IMR-90 (cell line): ENCODE results near the gene ITFG1. TPM values are rescaled to one million over a fixed set of nuclear protein-coding genes. Genes with fewer than 3 reads are reported as not detected.

Experiments used
- ATAC-seq: fragments of 200-7000 bp; cut with Tn5 transposase; 2 replicates; pipeline ENCODE4 v1.9.1; 2020; ENCODE audit warnings: low read depth, mild to moderate bottlenecking, moderate library complexity
- BruUV-seq: library from RNA; stranded (reverse); fragments of 400-500 nt; replicated peaks from 2 replicates; lab custom pipeline; 2021; lab: Mats Ljungman, UMichigan
- CTCF ChIA-PET: fragments of 300-600 bp; formaldehyde crosslinking; extraction: SDS; loops from one replicate; lab custom pipeline; 2021; ENCODE audit warnings: antibody characterized with exemption; lab: Yijun Ruan, JAX
- POLR2A ChIA-PET: fragments of 300-600 bp; sonication (Branson Sonifier 250); formaldehyde crosslinking; loops from one replicate; lab custom pipeline; 2022; ENCODE audit warnings: antibody characterized with exemption; ENCODE audit not compliant: unreplicated experiment; lab: Charles Lee
- DNase-seq: peaks from one replicate; pipeline ENCODE4 v3.0.0; 2013
- H2AFZ ChIP-seq: replicated peaks from 2 replicates; pipeline ENCODE3; 2013; ENCODE audit warnings: low read length, mild to moderate bottlenecking; ENCODE audit not compliant: poor library complexity
- H2AK5ac ChIP-seq: 2 replicates; pipeline ENCODE4 v1.6.1; 2013; ENCODE audit warnings: low read depth, low read length, inconsistent platforms
- H2AK9ac ChIP-seq: replicated peaks from 2 replicates; pipeline ENCODE3; 2013; ENCODE audit warnings: mild to moderate bottlenecking, low read depth, low read length, moderate library complexity; ENCODE audit not compliant: poor library complexity
- H2BK120ac ChIP-seq: 2 replicates; pipeline ENCODE4 v1.6.1; 2013; ENCODE audit warnings: low read depth, low read length, inconsistent platforms
- H2BK15ac ChIP-seq: 3 replicates; pipeline ENCODE4 v1.6.1; 2013; ENCODE audit warnings: low read depth, low read length, inconsistent platforms
- H2BK20ac ChIP-seq: 2 replicates; pipeline ENCODE4 v1.6.1; 2013; ENCODE audit warnings: low read depth, mild to moderate bottlenecking, inconsistent platforms, low read length, moderate library complexity
- H2BK5ac ChIP-seq: 2 replicates; pipeline ENCODE4 v1.6.1; 2013; ENCODE audit warnings: mild to moderate bottlenecking, low read depth, low read length, inconsistent platforms; ENCODE audit not compliant: poor library complexity, severe bottlenecking
- H3K14ac ChIP-seq: replicated peaks from 2 replicates; pipeline ENCODE4 v1.6.1; 2013; ENCODE audit warnings: low read depth, low read length, inconsistent platforms
- H3K18ac ChIP-seq: 2 replicates; pipeline ENCODE4 v1.6.1; 2013; ENCODE audit warnings: low read depth, low read length, control low read depth
- H3K23ac ChIP-seq: 2 replicates; pipeline ENCODE4 v1.6.1; 2013; ENCODE audit warnings: low read depth, low read length, inconsistent platforms
- H3K27ac ChIP-seq: 2 replicates; pipeline ENCODE4 v1.5.1; 2013; ENCODE audit warnings: mild to moderate bottlenecking, control low read depth, low read length; ENCODE audit not compliant: insufficient read depth
- H3K27me3 ChIP-seq: 2 replicates; pipeline ENCODE4 v1.6.1; 2013; ENCODE audit warnings: low read length; ENCODE audit not compliant: control insufficient read depth, insufficient read depth
- H3K36me3 ChIP-seq: 2 replicates; pipeline ENCODE4 v1.6.1; 2013; ENCODE audit warnings: low read length, mixed read lengths; ENCODE audit not compliant: control insufficient read depth, insufficient read depth
- H3K4ac ChIP-seq: 2 replicates; pipeline ENCODE4 v1.6.1; 2013; ENCODE audit warnings: low read depth, low read length, inconsistent platforms
- H3K4me1 ChIP-seq: 2 replicates; pipeline ENCODE4 v1.6.1; 2013; ENCODE audit warnings: low read length, mixed read lengths; ENCODE audit not compliant: control insufficient read depth, insufficient read depth
- H3K4me2 ChIP-seq: 2 replicates; pipeline ENCODE4 v1.6.1; 2013; ENCODE audit warnings: low read depth, mild to moderate bottlenecking, control low read depth, low read length, moderate library complexity
- H3K4me3 ChIP-seq: 2 replicates; pipeline ENCODE4 v1.5.1; 2013; ENCODE audit warnings: low read depth, mild to moderate bottlenecking, control low read depth, low read length, moderate library complexity; ENCODE audit not compliant: insufficient read depth
- H3K56ac ChIP-seq: 2 replicates; pipeline ENCODE4 v1.6.1; 2013; ENCODE audit warnings: low read length, inconsistent platforms; ENCODE audit not compliant: insufficient read depth; ENCODE audit errors: extremely low read depth
- H3K79me1 ChIP-seq, 2 experiments: 2 replicates each; pipeline ENCODE4 v1.6.1; 2013; ENCODE audit warnings: low read length in 2 of 2, inconsistent platforms in 1 of 2, low read depth in 1 of 2
- H3K9ac ChIP-seq: 2 replicates; pipeline ENCODE4 v1.6.1; 2013; ENCODE audit warnings: low read depth, low read length, control low read depth
- H3K9me1 ChIP-seq: 2 replicates; pipeline ENCODE4 v1.6.1; 2013; ENCODE audit warnings: low read length, inconsistent platforms; ENCODE audit not compliant: insufficient read depth
- H3K9me3 ChIP-seq: 2 replicates; pipeline ENCODE4 v1.6.1; 2013; ENCODE audit warnings: low read length; ENCODE audit not compliant: control insufficient read depth, insufficient read depth
- H4K20me1 ChIP-seq: 2 replicates; pipeline ENCODE4 v1.6.1; 2013; ENCODE audit warnings: low read length, inconsistent platforms; ENCODE audit not compliant: insufficient read depth
- H4K5ac ChIP-seq: 2 replicates; pipeline ENCODE4 v1.6.1; 2013; ENCODE audit warnings: mild to moderate bottlenecking, low read depth, low read length, control low read depth
- H4K8ac ChIP-seq, 2 experiments: 2 replicates each; pipeline ENCODE4 v1.6.1; 2013; ENCODE audit warnings: low read depth in 2 of 2, low read length in 2 of 2, control low read depth in 1 of 2, inconsistent platforms in 1 of 2
- H4K91ac ChIP-seq: 2 replicates; pipeline ENCODE4 v1.6.1; 2013; ENCODE audit warnings: low read depth, low read length, inconsistent platforms; ENCODE audit not compliant: insufficient read depth
- BHLHE40 ChIP-seq: fragments of 150-350 bp; IDR thresholded peaks from 2 replicates; pipeline ENCODE4 v1.6.1; 2016; ENCODE audit warnings: mild to moderate bottlenecking, low read depth, low read length
- CEBPB ChIP-seq: IDR thresholded peaks from 2 replicates; pipeline ENCODE4 v1.6.1; 2012; ENCODE audit warnings: low read depth, low read length, improper control_type of control experiment
- CHD1 ChIP-seq: IDR thresholded peaks from 2 replicates; pipeline ENCODE4 v1.6.1; 2012; ENCODE audit warnings: low read depth, low read length, improper control_type of control experiment
- FOS ChIP-seq: fragments of 150-350 bp; IDR thresholded peaks from 2 replicates; pipeline ENCODE4 v1.6.1; 2016; ENCODE audit warnings: low read depth, low read length
- MAFK ChIP-seq: IDR thresholded peaks from 2 replicates; pipeline ENCODE4 v1.6.1; 2012; ENCODE audit warnings: low read depth, low read length, improper control_type of control experiment
- MAZ ChIP-seq: IDR thresholded peaks from 2 replicates; pipeline ENCODE4 v1.6.1; 2012; ENCODE audit warnings: low read depth, mild to moderate bottlenecking, low read length, improper control_type of control experiment, moderate library complexity, borderline replicate concordance
- MXI1 ChIP-seq: IDR thresholded peaks from 2 replicates; pipeline ENCODE4 v1.6.1; 2012; ENCODE audit warnings: low read depth, mild to moderate bottlenecking, low read length, moderate library complexity, borderline replicate concordance
- NFE2L2 ChIP-seq: fragments of 150-350 bp; IDR thresholded peaks from 2 replicates; pipeline ENCODE4 v1.6.1; 2016; ENCODE audit warnings: low read depth, mild to moderate bottlenecking, low read length
- POLR2A ChIP-seq: IDR thresholded peaks from 2 replicates; pipeline ENCODE4 v1.6.1; 2012; ENCODE audit warnings: mild to moderate bottlenecking, low read depth, low read length
- RAD21 ChIP-seq: IDR thresholded peaks from 2 replicates; pipeline ENCODE4 v1.6.1; 2012; ENCODE audit warnings: low read length, improper control_type of control experiment
- RCOR1 ChIP-seq: IDR thresholded peaks from 2 replicates; pipeline ENCODE4 v1.6.1; 2012; ENCODE audit warnings: mild to moderate bottlenecking, low read length, improper control_type of control experiment; ENCODE audit not compliant: insufficient replicate concordance
- RFX5 ChIP-seq: IDR thresholded peaks from 2 replicates; pipeline ENCODE4 v1.8.0; 2012; ENCODE audit warnings: low read depth, mild to moderate bottlenecking, low read length, moderate library complexity
- SMC3 ChIP-seq: fragments of 150-350 bp; IDR thresholded peaks from 2 replicates; pipeline ENCODE4 v1.6.1; 2016; ENCODE audit warnings: low read depth, mild to moderate bottlenecking, antibody characterized with exemption, low read length, moderate library complexity
- WGBS, 2 experiments: methylation state at CpG; one replicate each; pipeline versions ENCODE4 v1.1.5 to v1.1.7; 2013; ENCODE audit warnings: missing lambda C conversion rate in 2 of 2; ENCODE audit not compliant: insufficient read length in 1 of 2; ENCODE audit errors: extremely low coverage in 2 of 2; 5-methylcytosine and 5-hydroxymethylcytosine counted together
- dilution Hi-C: fragments of 300-500 bp; cut with HindIII; formaldehyde crosslinking; loops from one replicate; pipeline ENCODE4 v1.14.3; 2018; ENCODE audit warnings: low sequenced_read_pairs; ENCODE audit not compliant: unreplicated experiment
- in situ Hi-C: fragments of 300-500 bp; cut with MboI; formaldehyde crosslinking; loops from 3 replicates; pipeline ENCODE4 v1.14.3; 2019; ENCODE audit warnings: low sequenced_read_pairs, inconsistent platforms, mixed read lengths
- intact Hi-C: fragments of 100-400 bp; cut with micrococcal nuclease; formaldehyde crosslinking; loops from 2 replicates; pipeline ENCODE4 v1.10.0; 2022
- polyA plus RNA-seq, 3 experiments: library from polyadenylated mRNA; depleted of rRNA; stranded (reverse); fragments of >200 nt; gene quantifications; 2 replicates each; pipeline ENCODE4 v1.2.3, GENCODE V29; 2012; ENCODE audit warnings: low replicate concordance in 1 of 3
- total RNA-seq: library from RNA; depleted of rRNA; stranded (reverse); fragments of >200 nt; gene quantifications from 2 replicates; pipeline ENCODE4 v1.2.3, GENCODE V29; 2012
- TF ChIP-seq, protein P1 (sequence below): conservative IDR thresholded peaks from 2 replicates; pipeline ENCODE4 v1.5.1; 2012; ENCODE audit warnings: mild to moderate bottlenecking, low read depth, low read length, improper control_type of control experiment
- TF ChIP-seq, protein P2 (sequence below): fragments of 150-350 bp; IDR thresholded peaks from 2 replicates; pipeline ENCODE4 v1.6.1; 2016; ENCODE audit warnings: low read depth, mild to moderate bottlenecking, low read length, moderate library complexity, borderline replicate concordance
- TF ChIP-seq, protein P3 (sequence below): fragments of 150-350 bp; IDR thresholded peaks from 2 replicates; pipeline ENCODE4 v1.6.1; 2017; ENCODE audit warnings: mild to moderate bottlenecking, antibody characterized with exemption, low read length, low read depth

Gene ITFG1
- total and polyA plus RNA-seq, 2 of the 4 experiments (the other 2 are of a cell fraction), result 54.3 to 60.4 TPM

DNA sequence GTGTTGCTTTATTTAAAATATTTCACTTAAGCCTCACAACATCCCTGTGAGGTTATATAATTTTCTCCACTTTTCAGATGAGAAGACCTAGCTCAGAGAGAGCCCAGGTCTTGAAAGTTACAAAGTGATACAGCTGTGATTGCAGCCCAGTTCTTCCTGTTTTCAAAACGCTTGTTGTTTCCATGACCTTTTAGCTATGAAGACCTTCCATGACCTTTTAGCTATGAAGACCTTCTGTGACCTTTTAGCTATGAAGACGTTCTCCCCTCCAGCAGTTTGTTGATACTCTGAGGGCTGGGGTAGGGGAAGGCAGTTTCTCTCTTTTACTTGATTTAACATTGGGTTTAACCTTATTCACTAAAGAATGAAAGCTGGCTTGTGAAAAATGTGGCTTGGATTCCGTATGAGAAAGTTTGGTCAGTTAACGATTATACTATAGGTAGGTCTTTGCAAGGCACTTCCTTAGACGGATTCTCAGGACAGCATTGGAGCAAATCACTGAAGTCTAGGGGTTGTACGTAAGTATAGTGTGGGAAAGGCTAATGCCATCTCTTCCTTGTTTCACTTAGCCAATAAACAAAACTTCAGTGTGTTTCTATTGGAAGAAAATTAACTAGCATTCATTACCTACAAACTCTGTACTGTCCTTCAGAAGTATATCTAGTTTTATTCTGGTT, 21.0 kb upstream of the ITFG1 start:
- Histone ChIP-seq H3K4ac (no peak overlapping the region), H2AK9ac (no peak overlapping the region), H3K23ac (no peak overlapping the region), H3K4me2 (no peak overlapping the region), H2BK15ac (no peak overlapping the region), H2BK20ac (no peak overlapping the region), H3K36me3 (0 out of 2 replicates have a peak, but pooled peaks cover 1% of the 10 kb centered on the region), H3K56ac (no peak overlapping the region), H3K9ac (no peak overlapping the region), H2BK5ac (no peak overlapping the region), H3K4me1 (0 out of 2 replicates have a peak, but pooled peaks cover 2% of the 10 kb centered on the region), H3K18ac (no peak overlapping the region), H4K91ac (no peak overlapping the region), H3K9me3 (no peaks in the 10 kb centered on the region), H3K79me1 (peaks cover 32 to 36% of the 10 kb centered on the region in 2 experiments), H2AFZ (no peak overlapping the region), H4K8ac (no peak overlapping the region), H4K5ac (no peak overlapping the region), H3K27me3 (no peaks in the 10 kb centered on the region), H2AK5ac (no peak overlapping the region), H3K27ac (no peak overlapping the region), H3K14ac (no peak overlapping the region), H3K4me3 (no peak overlapping the region), H4K20me1 (no peaks in the 10 kb centered on the region; the same call in 1 of the 2 replicates), H2BK120ac (no peak overlapping the region), H3K9me1 (peaks cover under 1% of the 10 kb centered on the region; the same call in 1 of the 2 replicates)
- DNase-seq (no peak), ATAC-seq (no peak)
- TF ChIP-seq CEBPB (no peak), RCOR1 (no peak), MXI1 (no peak), SMC3 (no peak), MAFK (no peak), RAD21 (no peak), MAZ (no peak), NFE2L2 (no peak), RFX5 (no peak), FOS (no peak), BHLHE40 (no peak), POLR2A (no peak), CHD1 (no peak)
- TF ChIP-seq, protein P1, sequence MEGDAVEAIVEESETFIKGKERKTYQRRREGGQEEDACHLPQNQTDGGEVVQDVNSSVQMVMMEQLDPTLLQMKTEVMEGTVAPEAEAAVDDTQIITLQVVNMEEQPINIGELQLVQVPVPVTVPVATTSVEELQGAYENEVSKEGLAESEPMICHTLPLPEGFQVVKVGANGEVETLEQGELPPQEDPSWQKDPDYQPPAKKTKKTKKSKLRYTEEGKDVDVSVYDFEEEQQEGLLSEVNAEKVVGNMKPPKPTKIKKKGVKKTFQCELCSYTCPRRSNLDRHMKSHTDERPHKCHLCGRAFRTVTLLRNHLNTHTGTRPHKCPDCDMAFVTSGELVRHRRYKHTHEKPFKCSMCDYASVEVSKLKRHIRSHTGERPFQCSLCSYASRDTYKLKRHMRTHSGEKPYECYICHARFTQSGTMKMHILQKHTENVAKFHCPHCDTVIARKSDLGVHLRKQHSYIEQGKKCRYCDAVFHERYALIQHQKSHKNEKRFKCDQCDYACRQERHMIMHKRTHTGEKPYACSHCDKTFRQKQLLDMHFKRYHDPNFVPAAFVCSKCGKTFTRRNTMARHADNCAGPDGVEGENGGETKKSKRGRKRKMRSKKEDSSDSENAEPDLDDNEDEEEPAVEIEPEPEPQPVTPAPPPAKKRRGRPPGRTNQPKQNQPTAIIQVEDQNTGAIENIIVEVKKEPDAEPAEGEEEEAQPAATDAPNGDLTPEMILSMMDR, result no peak
- TF ChIP-seq, protein P2, sequence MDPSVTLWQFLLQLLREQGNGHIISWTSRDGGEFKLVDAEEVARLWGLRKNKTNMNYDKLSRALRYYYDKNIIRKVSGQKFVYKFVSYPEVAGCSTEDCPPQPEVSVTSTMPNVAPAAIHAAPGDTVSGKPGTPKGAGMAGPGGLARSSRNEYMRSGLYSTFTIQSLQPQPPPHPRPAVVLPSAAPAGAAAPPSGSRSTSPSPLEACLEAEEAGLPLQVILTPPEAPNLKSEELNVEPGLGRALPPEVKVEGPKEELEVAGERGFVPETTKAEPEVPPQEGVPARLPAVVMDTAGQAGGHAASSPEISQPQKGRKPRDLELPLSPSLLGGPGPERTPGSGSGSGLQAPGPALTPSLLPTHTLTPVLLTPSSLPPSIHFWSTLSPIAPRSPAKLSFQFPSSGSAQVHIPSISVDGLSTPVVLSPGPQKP, result no peak
- TF ChIP-seq, protein P3, sequence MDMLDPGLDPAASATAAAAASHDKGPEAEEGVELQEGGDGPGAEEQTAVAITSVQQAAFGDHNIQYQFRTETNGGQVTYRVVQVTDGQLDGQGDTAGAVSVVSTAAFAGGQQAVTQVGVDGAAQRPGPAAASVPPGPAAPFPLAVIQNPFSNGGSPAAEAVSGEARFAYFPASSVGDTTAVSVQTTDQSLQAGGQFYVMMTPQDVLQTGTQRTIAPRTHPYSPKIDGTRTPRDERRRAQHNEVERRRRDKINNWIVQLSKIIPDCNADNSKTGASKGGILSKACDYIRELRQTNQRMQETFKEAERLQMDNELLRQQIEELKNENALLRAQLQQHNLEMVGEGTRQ, result no peak
- CTCF ChIA-PET, result no interaction called here
- no TSS peak for BruUV-seq
- in situ Hi-C loops (no loop called here), dilution Hi-C loops (no loop called here), intact Hi-C loops (no loop called here)
- no CpG with 5 or more reads among the region's 6 CpGs for WGBS, 2 experiments
- POLR2A ChIA-PET, result no interaction called here
